Measurements from ENCODE around the gene CSN3.

CSN3 gene

GRCh38 chr4:70251250-70251944 is 9.0 kb downstream of the CSN3 start:
- Mint-ChIP-seq H3K4me3 (no peak overlapping the region), H3K4me1 (no peaks in the 10 kb centered on the region), H3K27me3 (peaks cover 8% of the 10 kb centered on the region), H3K9me3 (no peaks in the 10 kb centered on the region), H3K27ac (no peak overlapping the region), H3K36me3 (no peaks in the 10 kb centered on the region)
- ATAC-seq = no peak

- Mint-ChIP-seq H3K36me3 (no peaks in the 10 kb centered on the region), H3K4me1 (no peaks in the 10 kb centered on the region), H3K9me3 (no peaks in the 10 kb centered on the region), H3K27ac (no peak overlapping the region), H3K4me3 (no peak overlapping the region), H3K27me3 (peaks cover 8% of the 10 kb centered on the region)
- no peak for ATAC-seq
Measured at GRCh38 chr4:70251945-70252277, 9.5 kb downstream of the CSN3 start.

GRCh38 chr4:70269674-70270073 is 27.3 kb downstream of the CSN3 start:
- ATAC-seq = no peak
- Mint-ChIP-seq H3K27ac (no peak overlapping the region), H3K36me3 (no peaks in the 10 kb centered on the region), H3K27me3 (no peaks in the 10 kb centered on the region), H3K4me1 (no peaks in the 10 kb centered on the region), H3K4me3 (no peak overlapping the region), H3K9me3 (peaks cover 4% of the 10 kb centered on the region)

- peaks cover 4% of the 10 kb centered on the region for H3K9me3 Mint-ChIP-seq
- ATAC-seq = no peak
- H3K4me1 Mint-ChIP-seq = no peaks in the 10 kb centered on the region
- H3K4me3 Mint-ChIP-seq = no peak overlapping the region
- no peaks in the 10 kb centered on the region for H3K27me3 Mint-ChIP-seq
- no peaks in the 10 kb centered on the region for H3K36me3 Mint-ChIP-seq
- H3K27ac Mint-ChIP-seq = no peak overlapping the region
Measured at GRCh38 chr4:70277121-70277520, 34.7 kb downstream of the CSN3 start.

DNA sequence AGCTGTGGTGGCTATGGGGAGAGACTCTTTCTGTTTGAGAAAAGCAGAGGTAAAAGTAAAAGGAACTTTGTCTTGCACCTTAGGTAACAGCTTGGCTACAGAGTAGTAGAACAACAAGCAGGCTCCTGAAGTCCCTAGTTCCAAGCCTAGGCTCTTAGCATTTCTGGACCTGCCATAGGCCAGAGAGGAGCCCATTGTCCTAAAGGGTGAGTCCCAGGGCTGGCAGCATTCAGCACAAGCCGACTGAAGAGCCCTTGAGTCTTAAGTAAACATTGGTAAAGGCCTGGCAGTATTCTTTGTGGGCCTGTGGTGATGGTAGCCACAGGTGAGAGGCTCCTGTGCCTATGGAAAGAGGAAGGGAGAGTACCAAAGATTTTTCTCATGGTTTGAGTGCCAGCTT is 38.2 kb downstream of the CSN3 start:
- no peak overlapping the region for H3K27ac Mint-ChIP-seq
- no peaks in the 10 kb centered on the region for H3K27me3 Mint-ChIP-seq
- H3K9me3 Mint-ChIP-seq = no peaks in the 10 kb centered on the region
- no peaks in the 10 kb centered on the region for H3K4me1 Mint-ChIP-seq
- H3K36me3 Mint-ChIP-seq = no peaks in the 10 kb centered on the region
- no peak overlapping the region for H3K4me3 Mint-ChIP-seq
- no peak for ATAC-seq

GRCh38 chr4:70288651-70289050 is 46.3 kb downstream of the CSN3 start:
- Mint-ChIP-seq H3K27me3 (no peaks in the 10 kb centered on the region), H3K36me3 (no peaks in the 10 kb centered on the region), H3K27ac (no peak overlapping the region), H3K9me3 (peaks cover 6% of the 10 kb centered on the region), H3K4me1 (no peaks in the 10 kb centered on the region), H3K4me3 (no peak overlapping the region)
- no peak for ATAC-seq

GRCh38 chr4:70291341-70291740 is 48.9 kb downstream of the CSN3 start:
- Mint-ChIP-seq H3K9me3 (peaks cover 3% of the 10 kb centered on the region), H3K36me3 (no peaks in the 10 kb centered on the region), H3K27ac (no peak overlapping the region), H3K4me3 (no peak overlapping the region), H3K27me3 (no peaks in the 10 kb centered on the region), H3K4me1 (no peaks in the 10 kb centered on the region)
- ATAC-seq = no peak

GRCh38 chr4:70297576-70297975 is 55.2 kb downstream of the CSN3 start:
- Mint-ChIP-seq H3K27ac (no peak overlapping the region), H3K27me3 (no peaks in the 10 kb centered on the region), H3K4me3 (no peak overlapping the region), H3K4me1 (no peaks in the 10 kb centered on the region), H3K36me3 (no peaks in the 10 kb centered on the region), H3K9me3 (peaks cover 2% of the 10 kb centered on the region)
- no peak for ATAC-seq

DNA sequence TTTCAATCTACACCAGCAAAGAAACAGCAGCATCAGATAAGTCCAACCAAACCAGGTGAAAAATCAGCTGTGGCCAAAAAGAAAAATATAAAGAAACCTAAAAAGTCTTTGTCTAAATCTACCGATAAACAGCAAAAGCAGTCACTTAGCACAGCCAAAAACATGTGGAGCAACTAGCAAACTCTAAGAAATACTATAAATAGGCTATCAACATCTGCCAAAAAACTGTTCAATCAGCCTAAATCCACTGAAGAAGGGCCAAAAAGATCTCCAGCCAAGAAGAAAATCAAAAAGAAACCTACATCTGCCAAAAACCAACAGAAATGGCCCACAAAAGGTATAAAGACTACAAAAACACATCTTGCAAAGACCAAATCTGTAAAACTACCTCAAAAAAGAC is 55.7 kb downstream of the CSN3 start:
- no peak for ATAC-seq
- Mint-ChIP-seq H3K36me3 (no peaks in the 10 kb centered on the region), H3K27me3 (no peaks in the 10 kb centered on the region), H3K27ac (no peak overlapping the region), H3K4me1 (no peaks in the 10 kb centered on the region), H3K9me3 (peaks cover 2% of the 10 kb centered on the region), H3K4me3 (no peak overlapping the region)

GRCh38 chr4:70299643-70300042 is 57.2 kb downstream of the CSN3 start:
- H3K4me3 Mint-ChIP-seq = no peak overlapping the region
- no peaks in the 10 kb centered on the region for H3K27me3 Mint-ChIP-seq
- H3K4me1 Mint-ChIP-seq = no peaks in the 10 kb centered on the region
- H3K9me3 Mint-ChIP-seq = peaks cover 2% of the 10 kb centered on the region
- no peak overlapping the region for H3K27ac Mint-ChIP-seq
- no peaks in the 10 kb centered on the region for H3K36me3 Mint-ChIP-seq
- no peak for ATAC-seq

- Mint-ChIP-seq H3K27me3 (no peaks in the 10 kb centered on the region), H3K4me3 (no peak overlapping the region), H3K9me3 (peaks cover 2% of the 10 kb centered on the region), H3K27ac (no peak overlapping the region), H3K36me3 (no peaks in the 10 kb centered on the region), H3K4me1 (no peaks in the 10 kb centered on the region)
- ATAC-seq = peak; percentile 50
Measured at GRCh38 chr4:70300215-70300614, 57.8 kb downstream of the CSN3 start.
